GM12872 (cell line): ENCODE results near the gene TMEM53.

ENCODE experiments used
- TF ChIP-seq, protein P1 (sequence below): IDR thresholded peaks from 3 replicates; pipeline ENCODE4 v1.5.1; 2011; ENCODE audit warnings: low read depth, mild to moderate bottlenecking, low read length, moderate library complexity; ENCODE audit not compliant: insufficient read depth

TMEM53 gene

DNA sequence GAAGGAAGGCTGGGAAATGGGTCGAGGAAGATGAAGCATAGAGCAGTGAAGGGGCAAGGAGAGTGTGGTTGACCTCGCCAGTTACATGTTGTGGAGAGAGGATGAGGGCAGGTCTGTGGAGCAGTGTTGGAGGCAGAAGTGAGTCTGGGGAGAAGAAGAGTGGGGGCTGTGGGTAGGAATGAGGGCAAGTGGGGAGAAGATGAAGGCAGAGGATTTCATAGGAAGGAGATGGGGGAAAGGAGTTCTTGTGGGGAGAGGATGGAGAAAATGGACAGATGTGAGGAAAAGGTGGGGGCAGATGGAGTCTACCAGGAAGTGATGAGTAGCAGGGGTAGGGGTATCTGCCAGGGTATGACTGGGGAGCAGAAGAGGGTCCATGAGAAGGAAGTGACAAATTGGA is 3.8 kb upstream of the TMEM53 start:
- TF ChIP-seq, protein P1, sequence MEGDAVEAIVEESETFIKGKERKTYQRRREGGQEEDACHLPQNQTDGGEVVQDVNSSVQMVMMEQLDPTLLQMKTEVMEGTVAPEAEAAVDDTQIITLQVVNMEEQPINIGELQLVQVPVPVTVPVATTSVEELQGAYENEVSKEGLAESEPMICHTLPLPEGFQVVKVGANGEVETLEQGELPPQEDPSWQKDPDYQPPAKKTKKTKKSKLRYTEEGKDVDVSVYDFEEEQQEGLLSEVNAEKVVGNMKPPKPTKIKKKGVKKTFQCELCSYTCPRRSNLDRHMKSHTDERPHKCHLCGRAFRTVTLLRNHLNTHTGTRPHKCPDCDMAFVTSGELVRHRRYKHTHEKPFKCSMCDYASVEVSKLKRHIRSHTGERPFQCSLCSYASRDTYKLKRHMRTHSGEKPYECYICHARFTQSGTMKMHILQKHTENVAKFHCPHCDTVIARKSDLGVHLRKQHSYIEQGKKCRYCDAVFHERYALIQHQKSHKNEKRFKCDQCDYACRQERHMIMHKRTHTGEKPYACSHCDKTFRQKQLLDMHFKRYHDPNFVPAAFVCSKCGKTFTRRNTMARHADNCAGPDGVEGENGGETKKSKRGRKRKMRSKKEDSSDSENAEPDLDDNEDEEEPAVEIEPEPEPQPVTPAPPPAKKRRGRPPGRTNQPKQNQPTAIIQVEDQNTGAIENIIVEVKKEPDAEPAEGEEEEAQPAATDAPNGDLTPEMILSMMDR = no peak

DNA sequence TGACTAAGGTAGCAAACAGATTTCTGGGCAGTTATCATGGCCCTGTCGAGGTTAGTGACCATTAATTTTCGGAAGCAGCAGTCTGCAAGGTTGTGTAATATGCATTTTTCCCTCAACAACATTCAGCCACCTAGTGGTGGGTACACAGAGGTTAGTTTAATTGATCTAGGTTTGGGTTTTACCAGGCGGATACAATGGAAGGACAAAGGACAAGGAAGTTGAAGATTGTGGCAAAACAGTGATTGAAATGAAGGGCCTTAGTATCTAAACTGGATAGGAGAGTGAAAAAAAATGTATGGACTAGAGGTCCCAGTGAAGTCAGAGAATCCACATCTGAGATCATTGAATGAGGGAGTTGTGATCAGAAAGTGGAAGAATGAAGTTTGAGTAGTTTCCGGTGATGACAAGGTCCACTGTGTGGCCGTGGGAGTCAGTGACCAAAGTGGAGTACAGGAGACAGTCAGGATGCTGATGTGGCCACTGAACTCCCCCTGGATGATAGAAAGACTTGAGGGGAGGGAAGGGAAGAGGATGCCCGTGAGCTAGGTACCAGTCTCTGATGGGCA is 3.0 kb upstream of the TMEM53 start:
- TF ChIP-seq, protein P1 = peak; percentile 68

DNA sequence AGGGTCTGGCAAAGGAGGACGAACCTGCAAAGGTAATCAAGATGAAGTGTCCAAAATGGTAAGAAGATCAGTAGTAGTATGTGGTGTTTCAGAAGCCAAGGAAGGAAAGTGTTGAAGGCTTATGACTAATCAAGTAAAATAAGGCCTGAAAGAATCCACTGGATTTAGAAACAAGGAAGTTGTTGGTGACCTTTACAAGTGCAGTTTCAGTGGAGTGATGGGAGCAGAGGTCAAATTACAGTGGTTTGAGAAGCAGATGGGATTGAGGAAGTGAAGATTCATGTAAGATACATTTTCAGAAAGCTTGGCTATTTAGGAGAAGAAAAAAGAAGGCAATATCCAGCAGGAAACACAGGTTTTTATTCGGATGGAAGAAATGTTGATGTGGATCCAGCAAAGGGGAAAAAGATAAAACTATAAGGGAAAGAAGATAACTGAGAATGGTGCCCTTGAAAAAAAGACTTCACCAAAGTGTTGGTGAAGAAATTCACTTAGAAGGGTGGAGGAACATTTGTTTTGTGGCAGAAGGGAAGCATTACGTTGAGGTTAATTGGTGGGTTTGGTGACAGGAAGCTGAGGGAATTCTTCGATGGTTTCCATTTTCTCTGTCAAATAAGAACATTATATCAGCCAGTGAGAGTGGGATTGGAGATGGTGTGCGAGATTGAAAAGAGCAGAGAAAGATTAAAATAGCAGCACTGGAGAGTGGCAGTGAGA is 2.4 kb upstream of the TMEM53 start:
- TF ChIP-seq, protein P1 = no peak

DNA sequence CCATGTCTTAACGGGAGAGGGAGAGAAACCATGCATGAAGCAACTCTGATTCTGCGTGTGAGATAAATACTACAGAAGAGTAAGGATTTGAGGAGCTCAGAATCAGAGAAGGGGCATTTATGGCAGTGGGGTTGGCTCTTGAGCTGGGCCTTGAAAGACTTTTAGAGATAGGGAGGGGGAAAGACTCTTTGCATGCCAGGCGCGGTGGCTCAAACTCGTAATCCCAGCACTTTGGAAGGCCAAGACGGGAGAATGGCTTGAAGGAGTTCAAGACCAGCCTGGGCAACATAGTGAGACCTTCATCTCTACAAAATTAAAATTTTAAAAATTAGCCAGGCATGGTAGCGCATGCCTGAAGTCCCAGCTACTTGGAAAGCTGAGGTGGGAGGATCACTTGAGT is 905 bp upstream of the TMEM53 start:
- TF ChIP-seq, protein P1 = no peak

DNA sequence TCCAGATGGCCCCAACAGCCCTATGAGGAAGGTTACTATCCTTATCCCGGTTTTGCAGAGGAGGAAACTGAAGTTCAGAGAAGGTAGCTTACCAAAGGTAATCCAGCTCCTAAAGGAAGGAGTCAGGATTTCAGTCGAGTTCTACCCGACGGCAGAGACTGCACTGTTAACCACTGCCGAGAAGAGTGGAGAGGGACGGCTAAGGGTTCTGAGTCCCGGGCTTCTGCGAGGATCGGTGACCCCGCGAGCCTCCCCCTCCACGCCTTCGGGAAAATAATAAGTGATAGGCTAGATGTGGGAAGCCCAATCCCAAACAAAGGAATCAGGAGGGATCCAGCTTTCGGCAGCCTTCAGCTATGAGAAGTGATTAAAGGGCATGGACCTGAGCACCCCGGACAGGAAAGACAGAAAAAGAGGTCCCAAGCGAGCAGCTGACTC is 587 bp downstream of the TMEM53 start:
- TF ChIP-seq, protein P1 = no peak

DNA sequence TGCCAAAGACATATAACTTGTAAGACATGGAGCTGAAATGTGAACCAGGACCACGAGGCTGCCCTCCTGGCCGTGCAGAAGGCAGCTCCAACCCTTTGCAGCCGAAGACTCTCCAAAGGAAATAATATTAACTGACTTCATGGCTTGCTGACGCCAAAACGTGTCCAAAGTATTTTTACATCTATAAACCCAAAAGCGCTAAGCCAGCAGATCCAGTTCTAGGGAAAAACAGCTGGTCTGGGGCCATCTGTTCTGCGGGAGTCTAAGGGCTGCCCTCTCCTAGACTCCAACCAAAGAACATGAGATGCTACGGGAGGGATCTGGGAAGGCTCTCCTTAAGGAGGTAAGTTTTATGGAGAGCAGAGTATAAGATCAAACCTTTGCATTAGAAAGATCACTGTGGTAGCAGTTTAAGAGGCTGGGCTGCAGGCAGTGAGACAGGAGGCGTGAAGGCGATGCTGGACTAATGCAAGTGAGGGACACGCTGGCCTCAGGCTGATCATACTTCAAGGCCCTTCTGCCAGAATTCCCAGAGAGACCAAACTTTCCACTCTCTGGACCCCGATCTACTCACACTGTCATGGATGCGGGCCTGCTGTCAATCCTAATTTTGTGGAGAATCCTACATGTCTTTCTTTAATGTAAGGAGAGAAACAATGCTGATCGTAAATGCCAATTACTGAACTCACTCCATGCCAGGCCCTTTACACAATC is 1.2 kb downstream of the TMEM53 start:
- TF ChIP-seq, protein P1 = no peak

DNA sequence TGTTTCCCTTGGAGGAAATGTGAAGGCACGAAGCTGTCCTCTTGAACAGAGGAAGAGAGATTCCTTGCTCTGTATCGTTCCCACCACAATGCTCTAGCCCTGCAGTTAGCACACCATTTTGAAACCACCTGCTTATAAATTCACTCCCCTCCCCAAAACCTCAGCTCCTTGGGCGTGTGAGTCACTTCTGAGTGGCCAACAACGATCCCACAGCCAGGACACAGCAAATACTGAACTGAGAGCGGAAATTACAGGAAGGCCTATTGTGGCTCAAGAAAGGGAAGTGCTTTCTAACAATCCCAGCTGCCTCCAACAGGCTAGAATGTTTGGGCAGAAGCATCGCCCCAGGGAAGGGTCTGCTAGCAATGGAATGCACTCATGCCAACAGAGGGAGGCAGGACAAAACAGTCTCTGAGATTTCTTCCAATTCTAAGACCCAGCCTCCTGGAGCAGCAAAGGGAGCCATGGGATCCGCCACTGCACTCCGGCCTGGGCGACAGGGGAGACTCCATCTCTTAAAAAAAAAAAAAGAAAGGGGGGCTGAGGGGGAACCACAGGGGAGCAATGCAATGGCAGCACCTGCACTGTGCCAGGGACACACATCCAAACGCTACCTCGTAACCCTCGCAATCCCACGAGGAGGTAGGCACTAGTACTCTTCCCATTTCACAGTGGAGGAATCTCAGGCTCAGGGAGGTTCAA is 1.9 kb downstream of the TMEM53 start:
- TF ChIP-seq, protein P1 = no peak
